Muscle of back (tissue), 13 donors: ENCODE measurements around the gene ZNF606. TPM values are rescaled to one million over a fixed set of nuclear protein-coding genes. Genes with fewer than 3 reads are reported as not detected.
A peak's percentile ranks its signal among the peaks of the same experiment; 100 is the strongest.

ENCODE experiments used
- DNase-seq, 3 donors: peaks; one replicate each; pipeline versions ENCODE4 v3.0.0 to v3.0.0-alpha.2; 2013
- long read RNA-seq, 9 donors: transcript quantifications; one replicate each; lab custom pipeline, GENCODE V29; 2026
- polyA plus RNA-seq, 10 donors: library from polyadenylated mRNA; unstranded; fragments of 120-200 nt; gene quantifications; one replicate each; pipeline ENCODE4 v1.2.1, GENCODE V29; 2013; ENCODE audit not compliant: insufficient read length in 10 of 10

ZNF606 gene
- 10 to 100 TPM in 8 of 10 donors, 1 to 10 TPM in 2; 9.1 to 14.2 (median 11.8) TPM for polyA plus RNA-seq
- long read RNA-seq, donor 1, partial matches to known transcripts: 0 of 2 reads
- long read RNA-seq, donor 1, other reads (novel, unspliced or antisense): 0 of 2 reads
- long read RNA-seq, donor 2, full-length matches to known transcripts: 3 of 3 reads
- long read RNA-seq, donor 2, partial matches to known transcripts: 0 of 3 reads
- long read RNA-seq, donor 2, other reads (novel, unspliced or antisense): 0 of 3 reads
- long read RNA-seq, donor 3: 0 reads
- long read RNA-seq, donor 4, full-length matches to known transcripts: 4 of 18 reads
- long read RNA-seq, donor 4, partial matches to known transcripts: 14 of 18 reads
- long read RNA-seq, donor 4, other reads (novel, unspliced or antisense): 0 of 18 reads
- long read RNA-seq, donor 5, partial matches to known transcripts: 0 of 1 reads
- long read RNA-seq, donor 5, other reads (novel, unspliced or antisense): 0 of 1 reads
- long read RNA-seq, donor 6, partial matches to known transcripts: 0 of 3 reads
- long read RNA-seq, donor 6, other reads (novel, unspliced or antisense): 0 of 3 reads
- long read RNA-seq, donor 7, full-length matches to known transcripts: 3 of 19 reads
- long read RNA-seq, donor 7, partial matches to known transcripts: 16 of 19 reads
- long read RNA-seq, donor 7, other reads (novel, unspliced or antisense): 0 of 19 reads
- long read RNA-seq, donor 8, partial matches to known transcripts: 0 of 3 reads
- long read RNA-seq, donor 8, other reads (novel, unspliced or antisense): 0 of 3 reads
- long read RNA-seq, donor 9, full-length matches to known transcripts: 2 of 2 reads
- long read RNA-seq, donor 9, partial matches to known transcripts: 0 of 2 reads
- long read RNA-seq, donor 9, other reads (novel, unspliced or antisense): 0 of 2 reads

DNA sequence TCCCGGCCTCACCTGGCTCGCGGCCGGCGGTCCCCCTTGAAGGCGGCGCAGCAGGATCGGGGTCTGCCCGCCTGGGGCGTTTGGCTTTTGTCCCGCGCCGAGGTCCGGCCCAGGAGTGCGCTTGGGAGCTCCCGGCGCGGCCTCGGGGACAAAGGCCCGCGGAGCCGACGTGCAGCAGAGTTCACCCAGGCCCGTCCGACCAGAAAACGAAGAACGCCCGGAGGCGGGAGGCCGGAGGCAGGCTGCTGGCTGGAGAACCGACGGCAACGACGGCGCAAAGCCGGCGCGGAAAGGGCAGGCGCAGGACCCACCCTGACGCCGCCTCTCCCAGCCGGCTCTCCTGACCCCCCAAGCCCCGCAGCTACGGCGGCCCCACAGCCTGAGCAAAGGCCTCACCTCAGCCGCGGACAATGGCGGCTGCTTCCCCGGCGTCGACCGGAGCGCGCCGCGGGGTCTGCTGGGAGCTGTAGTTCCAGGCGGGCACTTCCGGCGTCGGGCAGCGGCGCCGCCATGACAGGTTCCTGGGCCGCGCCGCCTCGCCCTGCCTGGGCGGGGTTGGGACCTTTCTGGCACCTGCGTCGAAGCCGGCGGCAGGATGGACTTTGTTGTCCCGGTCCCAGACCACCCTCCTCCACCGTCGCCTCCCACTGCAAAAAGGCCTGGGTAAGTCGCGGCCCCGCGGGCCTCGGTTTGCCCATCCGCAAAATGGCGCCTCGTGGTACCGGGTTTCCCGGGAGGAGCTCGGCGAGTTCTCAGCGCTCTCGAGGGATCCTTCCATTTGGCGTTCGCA, at the start of gene ZNF606:
TSS of gene ZNF606 (minus strand) at position 437 of the 790 bp plus-strand sequence. CDS start 1,501 bp downstream, outside the sequence.
- DNase-seq: peak; percentile 89 to 97 (median 92)

DNA sequence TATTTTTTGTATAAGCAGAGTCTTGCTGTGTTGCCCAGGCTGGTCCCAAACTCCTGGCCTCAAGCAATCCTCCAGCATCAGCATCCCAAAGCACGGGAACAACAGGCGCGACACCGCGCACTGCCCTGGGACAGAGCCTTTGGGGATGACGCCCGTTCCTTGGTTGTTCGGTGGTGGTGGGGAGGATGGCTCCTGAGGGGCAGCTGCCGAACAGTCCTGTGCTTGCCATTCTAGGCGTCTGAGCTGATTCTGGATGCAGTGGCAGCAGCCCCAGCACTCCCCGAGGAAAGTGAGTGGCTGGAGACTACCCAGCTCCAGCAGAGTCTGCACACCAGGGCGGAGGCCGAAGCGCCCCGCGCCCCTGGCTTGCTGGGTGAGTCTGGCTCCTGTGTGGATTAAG, 49.6 kb upstream of the ZNF606 start:
- no peak for DNase-seq

DNA sequence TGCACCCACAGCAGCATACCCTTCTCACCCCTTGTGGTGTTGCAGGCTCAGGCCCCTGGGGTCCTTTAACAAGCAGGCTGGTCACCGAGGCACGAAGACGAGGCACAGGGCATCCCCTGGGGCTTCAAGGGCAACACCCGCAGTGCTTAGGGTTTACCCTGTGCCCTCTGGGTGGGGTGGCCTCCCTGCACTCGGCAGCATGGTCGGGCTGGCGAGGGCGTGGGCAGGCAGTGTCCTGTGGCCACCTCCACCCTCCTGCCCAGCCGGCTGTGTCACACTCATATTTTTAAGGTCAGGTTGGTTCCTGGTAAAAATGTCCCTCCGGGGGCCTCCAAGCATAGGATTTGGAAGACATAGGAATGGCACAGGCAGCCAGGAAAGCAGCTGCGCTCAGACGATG, 45.1 kb upstream of the ZNF606 start:
- DNase-seq: no peak

DNA sequence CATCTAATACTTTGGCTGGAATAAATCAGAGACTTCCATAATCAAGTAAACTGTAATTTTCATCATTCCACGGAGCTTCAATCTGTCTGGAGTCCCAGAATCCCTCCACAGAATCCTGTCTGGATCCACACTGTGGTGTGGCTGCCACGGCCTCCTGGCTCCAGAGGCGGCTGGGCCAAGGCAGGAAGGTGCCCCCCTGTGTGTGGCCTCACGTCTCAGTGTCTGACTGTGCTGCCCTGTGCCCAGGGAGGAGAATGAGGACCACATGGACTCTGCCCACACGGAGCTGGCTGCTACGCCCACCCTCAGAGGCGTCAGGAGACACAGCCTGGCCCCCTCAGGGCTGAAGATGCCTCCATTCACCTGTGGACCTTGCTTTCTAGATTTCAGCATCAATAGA, 44.2 kb upstream of the ZNF606 start:
- no peak for DNase-seq

DNA sequence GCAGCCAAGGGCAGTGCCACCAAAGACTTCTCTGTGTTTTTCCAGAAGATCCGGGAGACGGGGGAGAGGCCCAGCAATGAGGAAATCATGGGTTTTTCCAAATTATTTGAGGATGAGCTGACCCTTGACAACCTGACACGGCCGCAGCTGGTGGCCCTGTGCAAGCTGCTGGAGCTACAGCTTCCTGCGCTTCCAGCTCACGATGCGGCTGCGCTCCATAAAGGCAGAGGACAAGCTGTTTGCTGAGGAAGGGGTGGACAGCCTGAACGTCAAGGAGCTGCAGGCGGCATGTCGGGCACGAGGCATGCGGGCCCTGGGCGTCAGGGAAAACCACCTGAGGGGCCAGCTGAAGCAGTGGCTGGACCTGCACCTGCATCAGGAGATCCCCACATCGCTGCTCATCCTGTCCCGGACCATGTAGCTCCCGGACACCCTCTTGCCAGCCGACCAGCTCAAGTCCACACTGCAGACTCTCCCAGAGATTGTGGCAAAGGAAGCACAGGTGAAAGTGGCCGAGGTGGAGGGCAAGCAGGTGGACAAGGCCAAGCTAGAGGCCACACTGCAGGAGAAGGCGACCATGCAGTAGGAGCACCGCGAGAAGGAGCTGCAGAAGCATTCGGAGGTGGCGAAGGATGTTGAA, 42.9 kb upstream of the ZNF606 start:
- no peak for DNase-seq

DNA sequence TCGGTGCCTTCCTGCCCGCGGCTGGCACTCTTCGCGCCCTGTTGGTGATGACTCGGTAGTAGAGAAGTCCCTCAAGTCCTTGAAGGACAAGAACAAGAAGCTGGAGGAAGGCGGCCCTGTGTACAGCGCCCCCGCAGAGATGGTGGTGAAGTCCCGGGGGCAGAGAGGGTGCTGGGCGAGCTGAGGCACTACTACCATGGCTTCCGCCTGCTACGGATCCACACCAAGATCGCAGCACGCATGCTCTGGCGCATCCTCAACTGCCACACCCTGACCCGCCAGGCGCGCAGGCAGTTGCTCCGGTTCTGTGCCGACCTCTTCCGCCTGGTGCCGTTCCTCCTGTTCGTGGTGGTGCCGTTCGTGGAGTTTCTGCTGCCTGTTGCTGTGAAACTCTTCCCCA, 42.3 kb upstream of the ZNF606 start:
- DNase-seq: no peak

DNA sequence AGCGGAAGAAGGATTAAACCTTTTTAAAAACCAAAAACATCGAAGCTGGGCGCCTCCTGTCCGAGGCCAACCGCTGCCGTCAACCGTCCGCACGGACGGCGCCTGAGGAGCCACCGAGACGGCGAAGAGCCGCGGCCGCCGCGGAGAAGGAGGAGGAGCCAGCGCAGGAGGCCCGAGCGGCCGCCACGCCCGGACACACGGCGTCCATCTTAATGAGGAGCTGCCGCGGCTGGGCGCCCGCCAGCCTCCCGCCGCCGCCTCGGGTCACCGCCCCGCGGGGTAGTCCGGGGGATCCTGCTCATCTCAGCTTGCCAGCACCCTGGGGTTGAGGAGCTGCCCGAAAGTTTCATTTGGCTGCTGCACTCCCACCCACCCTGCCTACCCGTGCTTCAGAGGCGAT, 41.8 kb upstream of the ZNF606 start:
- no peak for DNase-seq

DNA sequence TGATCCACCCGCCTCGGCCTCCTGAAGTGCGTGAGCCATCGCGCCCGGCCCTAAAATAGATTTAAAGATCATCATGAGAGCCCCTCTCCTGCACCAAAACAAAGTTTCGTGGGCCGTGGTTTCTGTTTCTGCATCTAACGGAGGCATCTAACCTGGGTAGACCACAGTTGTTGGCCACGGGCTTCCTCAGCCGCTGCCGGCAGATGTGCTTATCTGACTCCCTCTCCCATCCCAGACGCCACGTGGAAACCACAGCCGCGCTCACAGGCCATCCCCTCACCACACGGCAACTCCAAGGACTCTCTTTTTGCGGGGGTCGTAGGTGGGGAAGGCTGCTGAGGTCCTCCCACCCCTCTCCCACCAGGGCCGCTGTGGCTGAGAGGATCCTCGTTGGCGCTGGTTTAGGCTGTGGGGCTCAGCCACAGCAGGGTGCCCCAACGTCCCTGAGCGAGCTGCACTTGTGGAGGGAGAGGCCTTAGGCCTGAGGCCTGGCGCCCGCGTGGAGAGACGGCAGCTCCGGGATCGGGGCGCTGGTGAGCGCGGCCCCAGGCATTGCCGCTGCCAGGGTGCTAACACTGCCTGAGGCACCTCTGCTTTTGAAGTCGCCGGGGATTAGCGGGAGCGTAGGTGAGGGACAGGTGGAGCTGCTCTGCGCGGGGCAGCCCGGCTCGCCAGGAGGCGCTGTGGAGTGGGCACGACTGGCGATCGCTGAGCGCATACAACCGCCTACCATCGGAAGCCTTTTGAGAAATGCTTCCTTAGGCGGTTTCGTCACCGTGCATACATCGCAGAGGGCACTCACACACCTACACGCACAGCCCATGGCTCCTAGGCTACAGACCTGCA, 40.1 kb upstream of the ZNF606 start:
- DNase-seq: no peak

DNA sequence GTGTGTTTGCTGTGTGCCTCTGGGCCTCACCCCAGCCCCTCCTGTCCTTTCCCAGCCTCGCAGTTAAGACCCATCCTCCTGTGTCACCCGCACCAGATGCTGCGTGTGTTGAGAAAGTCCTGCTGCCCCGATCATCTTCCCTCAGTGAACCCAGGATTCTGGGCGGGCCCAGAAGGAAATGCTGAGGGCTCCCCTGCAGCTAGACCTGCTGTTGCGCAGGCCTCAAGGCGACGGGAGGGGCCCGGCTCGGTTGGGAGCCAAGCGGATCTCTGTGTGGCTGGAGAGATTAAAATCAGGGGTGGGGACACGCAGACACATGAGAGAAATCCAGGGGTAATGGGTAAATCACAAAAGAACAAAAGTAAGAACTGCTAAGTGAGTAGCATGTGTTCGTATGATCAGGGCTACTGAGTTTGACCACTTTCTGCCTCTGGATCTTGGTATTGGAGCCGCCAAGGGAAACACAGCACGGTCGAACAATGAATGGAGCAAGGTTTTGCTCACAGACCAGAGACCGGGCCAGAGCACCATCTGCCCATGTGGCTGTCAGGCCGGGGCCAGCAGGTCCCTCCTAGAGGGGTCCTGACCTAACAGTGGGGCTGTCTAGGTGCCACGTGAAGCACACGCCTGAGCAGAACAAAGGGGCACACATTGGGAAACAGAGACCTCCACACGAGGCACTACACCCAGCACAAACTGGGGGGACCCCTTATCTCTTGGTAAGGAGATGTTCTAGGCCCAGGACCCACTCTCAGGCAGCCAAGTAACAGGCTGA, 38.3 kb upstream of the ZNF606 start:
- DNase-seq: no peak

DNA sequence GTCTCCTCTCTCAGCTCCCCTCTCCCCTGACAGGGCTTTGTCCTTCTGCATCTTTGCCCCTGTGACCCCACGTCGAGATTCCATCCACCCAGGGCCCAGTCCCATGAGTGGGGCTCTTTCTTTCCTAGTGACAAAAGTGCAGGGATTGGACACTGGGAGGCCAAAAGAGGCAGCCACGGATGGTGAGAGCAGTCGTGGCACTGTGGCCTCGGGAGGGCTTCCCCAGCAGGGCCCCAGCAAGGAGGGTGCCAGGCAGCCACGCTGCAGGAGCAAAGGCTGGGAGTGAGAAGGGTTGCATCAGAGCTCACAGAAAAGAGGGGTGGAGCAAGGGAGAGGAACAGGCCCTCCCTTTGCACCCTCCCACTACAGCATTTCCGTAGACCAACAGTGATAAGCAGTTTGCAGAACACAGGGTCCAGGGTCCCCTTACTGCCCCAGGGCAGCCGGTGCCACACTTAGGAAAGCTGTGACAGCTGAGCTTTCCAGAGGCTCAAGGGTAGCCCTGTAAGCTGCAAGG, 36.1 kb upstream of the ZNF606 start:
- peak in 1 of 3 donors; percentile 12 for DNase-seq

DNA sequence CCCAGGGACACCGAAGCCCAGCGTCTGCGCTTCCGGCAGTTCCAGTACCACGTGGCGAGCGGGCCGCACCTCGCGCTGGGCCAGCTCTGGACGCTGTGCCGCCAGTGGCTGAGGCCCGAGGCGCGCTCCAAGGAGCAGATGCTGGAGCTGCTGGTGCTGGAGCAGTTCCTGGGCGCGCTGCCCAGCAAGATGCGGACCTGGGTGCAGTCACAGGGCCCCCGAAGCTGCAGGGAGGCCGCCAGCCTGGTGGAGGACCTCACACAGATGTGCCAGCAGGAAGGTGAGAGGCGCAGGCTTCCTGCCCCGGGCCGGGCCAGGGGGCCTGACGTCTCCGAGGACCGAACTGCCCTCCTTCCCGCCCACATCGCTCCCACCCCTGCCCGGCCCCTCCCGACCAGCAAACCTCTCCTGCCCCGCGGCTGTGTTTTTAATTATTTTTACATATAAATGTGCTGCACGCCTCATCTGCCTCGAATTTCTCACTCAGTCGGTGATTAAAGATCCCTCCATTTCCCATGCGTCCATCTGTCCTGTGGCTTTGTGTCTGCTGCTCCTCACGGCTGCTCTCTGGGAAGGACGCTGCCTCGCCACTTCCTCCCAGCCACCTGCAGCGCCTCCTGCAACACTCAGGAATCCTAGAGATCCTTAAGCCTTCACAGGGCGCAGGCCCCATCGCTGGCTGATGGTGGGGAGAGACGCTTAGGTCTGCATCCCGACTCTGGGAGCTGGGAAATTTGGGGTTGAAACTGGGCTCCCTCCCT, 35.5 kb upstream of the ZNF606 start:
- peak in 1 of 3 donors; percentile 36 for DNase-seq

DNA sequence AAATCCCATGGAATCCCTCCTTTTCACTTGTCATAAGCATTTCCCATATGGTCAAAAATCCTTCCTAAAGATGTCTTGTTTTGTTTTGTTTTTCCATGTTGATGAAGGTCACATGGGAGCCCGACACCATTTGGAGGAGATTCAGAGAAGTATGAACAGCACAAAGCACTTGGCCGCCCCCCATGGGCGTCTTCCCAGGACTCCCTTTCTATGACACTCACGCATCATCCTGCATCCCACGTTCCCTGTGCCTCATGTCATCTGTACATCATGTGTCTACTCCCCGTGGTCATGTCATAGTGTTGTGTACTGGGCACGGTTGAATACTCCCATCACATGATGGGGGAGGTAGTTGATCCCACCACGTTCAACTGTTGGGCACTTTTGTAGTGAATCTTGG, 33.2 kb upstream of the ZNF606 start:
- peak in 1 of 3 donors; percentile 12 for DNase-seq

DNA sequence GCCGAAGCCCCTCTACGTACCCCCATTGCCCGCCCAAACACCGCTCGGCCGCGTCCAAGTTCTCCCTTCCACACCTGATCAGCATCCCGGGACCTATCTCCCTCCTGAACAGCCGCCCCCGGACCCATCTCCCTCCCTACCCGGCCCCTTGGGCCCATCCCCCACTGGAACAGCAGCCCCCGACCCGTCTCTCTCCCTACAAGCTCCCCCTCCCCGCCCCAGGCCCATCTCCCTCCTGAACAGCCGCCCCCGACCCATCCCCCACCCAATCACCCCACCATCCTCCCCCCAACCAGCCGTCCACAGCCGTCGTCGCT, 31.8 kb upstream of the ZNF606 start:
- peak in 1 of 3 donors; percentile 41 for DNase-seq

DNA sequence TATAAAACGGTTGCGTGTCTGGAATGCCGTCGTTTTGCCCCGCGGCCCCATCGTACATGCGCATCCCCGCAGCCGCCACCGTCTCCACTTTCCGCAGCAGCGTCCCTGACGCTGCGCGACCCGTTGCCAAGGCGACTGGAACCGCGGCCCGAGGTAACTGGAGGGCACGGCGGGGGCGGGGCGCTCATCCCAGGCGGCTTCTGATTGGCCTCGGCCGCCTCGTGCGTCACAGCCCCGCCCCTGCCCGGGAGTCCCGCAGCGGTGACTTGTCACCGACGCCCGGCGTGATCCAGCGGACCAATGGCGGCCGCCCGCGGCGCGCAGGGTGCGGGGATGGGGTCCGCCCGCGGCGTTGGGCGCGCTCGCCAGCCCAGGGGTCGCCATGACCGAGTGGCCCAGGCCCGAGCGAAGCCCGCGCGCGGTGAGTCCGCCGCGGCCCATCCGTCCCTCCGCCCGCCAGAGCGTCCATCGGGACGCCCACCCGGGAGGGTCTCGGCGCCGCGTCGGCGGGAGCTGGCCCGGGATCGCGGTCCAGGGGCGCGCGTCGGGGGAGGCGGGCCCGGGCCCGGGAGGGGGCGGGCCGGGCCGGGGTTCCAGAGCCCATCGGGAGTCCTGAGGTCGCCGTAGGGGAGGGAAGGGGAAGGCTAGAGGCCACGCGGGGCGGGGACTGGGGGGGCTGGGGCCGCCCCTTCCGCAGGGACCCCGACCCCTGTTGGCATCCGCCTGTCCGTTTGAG, 31.3 kb upstream of the ZNF606 start, which contains the start of gene ZSCAN1:
TSS of gene ZSCAN1 (plus strand) at position 285 of the 736 bp plus-strand sequence. CDS start 3,812 bp downstream, outside the sequence.
- peak; percentile 86 to 97 (median 96) for DNase-seq

DNA sequence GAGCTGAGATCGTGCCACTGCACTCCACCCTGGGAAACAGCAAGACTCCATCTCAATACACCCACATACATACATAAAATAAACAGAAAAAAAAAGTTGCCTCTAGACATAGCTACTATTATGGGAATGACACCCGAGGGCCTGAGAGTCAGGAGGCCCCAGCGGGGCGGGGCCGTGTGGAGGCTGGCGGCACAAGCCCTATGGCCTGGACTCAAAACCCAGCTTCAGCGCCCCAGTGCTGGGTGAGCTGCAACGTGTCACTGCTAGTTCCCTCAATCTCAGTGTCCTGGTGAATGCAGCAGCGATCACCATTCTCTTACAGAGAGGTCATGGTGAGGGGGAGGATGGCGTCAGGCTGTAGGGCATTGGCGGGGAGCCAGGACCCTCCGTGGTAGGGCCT, 22.0 kb upstream of the ZNF606 start:
- DNase-seq: no peak

DNA sequence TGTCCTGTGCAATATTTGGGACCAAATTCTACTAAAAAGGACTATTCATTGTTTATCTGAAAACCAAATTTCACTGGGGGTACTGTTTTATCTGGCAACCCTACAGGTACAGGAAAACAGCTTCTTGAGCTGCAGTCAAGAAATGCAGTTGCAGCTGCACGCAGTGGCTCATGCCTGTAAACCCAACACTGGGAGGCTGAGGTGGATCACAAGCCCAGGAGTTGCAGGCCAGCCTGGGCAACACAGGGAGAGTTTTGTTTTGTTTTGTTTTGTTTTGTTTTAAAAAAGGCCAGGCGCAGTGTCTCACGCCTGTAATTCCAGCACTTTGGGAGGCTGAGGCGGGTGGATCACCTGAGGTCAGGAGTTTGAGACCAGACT, 19.7 kb upstream of the ZNF606 start:
- no peak for DNase-seq

DNA sequence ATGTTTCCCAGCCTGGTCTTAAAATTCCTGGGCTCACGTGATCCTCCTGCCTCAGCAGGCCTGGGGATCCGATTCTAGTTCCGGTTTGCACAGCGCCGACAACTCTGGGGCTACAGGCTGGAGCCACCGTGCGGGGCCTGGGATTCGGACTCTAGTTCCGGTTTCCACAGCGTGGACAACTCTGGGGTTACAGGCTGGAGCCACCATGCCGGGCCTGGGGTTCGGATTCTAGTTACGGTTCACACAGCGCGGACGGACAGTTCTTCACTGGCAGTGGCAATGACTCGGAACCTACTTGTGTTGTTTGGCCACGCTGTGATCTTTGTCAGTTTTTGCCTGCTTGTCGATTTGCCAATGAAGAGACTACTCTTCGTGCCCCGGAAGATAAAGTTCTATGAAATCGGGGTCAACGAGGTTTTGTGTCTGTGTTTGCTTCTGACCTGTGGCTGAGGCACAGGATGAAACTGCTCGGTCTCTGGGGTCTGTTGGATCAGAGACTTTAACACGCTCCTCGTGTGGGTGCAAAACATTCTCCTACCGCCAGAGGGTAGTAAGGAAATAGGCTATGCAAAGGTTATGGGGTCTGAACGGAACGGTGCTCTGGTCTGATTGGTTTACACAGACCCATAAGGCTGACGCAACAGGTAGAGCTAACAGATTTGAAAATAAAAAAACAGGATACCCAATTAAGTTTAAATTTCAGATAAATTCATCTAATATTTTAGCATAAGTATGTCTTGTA, 19.1 kb upstream of the ZNF606 start:
- DNase-seq: peak; percentile 60 to 89 (median 85)
